KMS-11 (cell line): ENCODE measurements around the gene PHLDA2.

Experiments used
- H2AFZ ChIP-seq: fragments of 200-600 bp; sonication (generic); 2 replicates; pipeline ENCODE4 v1.6.1; 2016; ENCODE audit warnings: antibody characterized with exemption, mixed run types, low read depth
- H3K27ac ChIP-seq: fragments of 200-600 bp; sonication (generic); 2 replicates; pipeline ENCODE4 v1.6.1; 2016; ENCODE audit warnings: mild to moderate bottlenecking, mixed run types
- H3K27me3 ChIP-seq: fragments of 200-600 bp; sonication (generic); 2 replicates; pipeline ENCODE4 v1.6.1; 2017; ENCODE audit warnings: mild to moderate bottlenecking, low read depth, mixed run types, moderate library complexity; ENCODE audit not compliant: insufficient read depth
- H3K36me3 ChIP-seq: fragments of 200-600 bp; sonication (generic); 2 replicates; pipeline ENCODE4 v1.6.1; 2017; ENCODE audit warnings: mild to moderate bottlenecking, mixed run types; ENCODE audit not compliant: insufficient read depth
- H3K4me1 ChIP-seq: fragments of 200-600 bp; sonication (generic); 2 replicates; pipeline ENCODE4 v1.6.1; 2016; ENCODE audit warnings: mild to moderate bottlenecking, low read depth, mixed run types; ENCODE audit not compliant: poor library complexity, severe bottlenecking
- H3K4me2 ChIP-seq: fragments of 200-600 bp; sonication (generic); 2 replicates; pipeline ENCODE4 v1.7.0; 2016; ENCODE audit warnings: mild to moderate bottlenecking, mixed run types
- H3K4me3 ChIP-seq: fragments of 200-600 bp; sonication (generic); IDR thresholded peaks from 2 replicates; pipeline ENCODE4 v1.6.1; 2017; ENCODE audit warnings: low read depth, low read length, mixed read lengths; ENCODE audit not compliant: insufficient read depth
- H3K79me2 ChIP-seq: fragments of 200-600 bp; sonication (generic); 2 replicates; pipeline ENCODE4 v1.6.1; 2016; ENCODE audit warnings: low read depth, mixed run types; ENCODE audit not compliant: insufficient read depth
- H3K9ac ChIP-seq: fragments of 200-600 bp; sonication (generic); 2 replicates; pipeline ENCODE4 v1.6.1; 2016; ENCODE audit warnings: mild to moderate bottlenecking, mixed run types
- H4K20me1 ChIP-seq: fragments of 200-600 bp; sonication (generic); 2 replicates; pipeline ENCODE4 v1.6.1; 2016; ENCODE audit warnings: mild to moderate bottlenecking, mixed run types; ENCODE audit not compliant: insufficient read depth
- TF ChIP-seq, protein P1 (sequence below): fragments of 200-600 bp; sonication (generic); conservative IDR thresholded peaks from 2 replicates; pipeline ENCODE4 v1.6.1; 2017; ENCODE audit warnings: low read depth, mild to moderate bottlenecking, antibody characterized with exemption, low read length, moderate library complexity, mixed read lengths

Gene PHLDA2

GRCh38 chr11:2928605-2929530 is at the start of gene PHLDA2:
TSS of gene PHLDA2 (minus strand) at chr11:2929420. CDS start at chr11:2929364, 56 bp downstream.
- H3K36me3 ChIP-seq = no peaks in the 10 kb centered on the region
- no peak within 1 kb of the TSS for H3K4me3 ChIP-seq
- H3K4me1 ChIP-seq = peaks cover 18% of the 10 kb centered on the region
- peak within 1 kb of the TSS; percentile 86 for H3K4me2 ChIP-seq
- H3K27ac ChIP-seq = no peak within 1 kb of the TSS
- H2AFZ ChIP-seq = peak within 1 kb of the TSS; percentile 68
- H3K9ac ChIP-seq = peak within 1 kb of the TSS; percentile 60; the same call in 1 of the 2 replicates
- no peaks in the 10 kb centered on the region for H3K79me2 ChIP-seq
- peaks cover 26% of the 10 kb centered on the region for H3K27me3 ChIP-seq
- TF ChIP-seq, protein P1, sequence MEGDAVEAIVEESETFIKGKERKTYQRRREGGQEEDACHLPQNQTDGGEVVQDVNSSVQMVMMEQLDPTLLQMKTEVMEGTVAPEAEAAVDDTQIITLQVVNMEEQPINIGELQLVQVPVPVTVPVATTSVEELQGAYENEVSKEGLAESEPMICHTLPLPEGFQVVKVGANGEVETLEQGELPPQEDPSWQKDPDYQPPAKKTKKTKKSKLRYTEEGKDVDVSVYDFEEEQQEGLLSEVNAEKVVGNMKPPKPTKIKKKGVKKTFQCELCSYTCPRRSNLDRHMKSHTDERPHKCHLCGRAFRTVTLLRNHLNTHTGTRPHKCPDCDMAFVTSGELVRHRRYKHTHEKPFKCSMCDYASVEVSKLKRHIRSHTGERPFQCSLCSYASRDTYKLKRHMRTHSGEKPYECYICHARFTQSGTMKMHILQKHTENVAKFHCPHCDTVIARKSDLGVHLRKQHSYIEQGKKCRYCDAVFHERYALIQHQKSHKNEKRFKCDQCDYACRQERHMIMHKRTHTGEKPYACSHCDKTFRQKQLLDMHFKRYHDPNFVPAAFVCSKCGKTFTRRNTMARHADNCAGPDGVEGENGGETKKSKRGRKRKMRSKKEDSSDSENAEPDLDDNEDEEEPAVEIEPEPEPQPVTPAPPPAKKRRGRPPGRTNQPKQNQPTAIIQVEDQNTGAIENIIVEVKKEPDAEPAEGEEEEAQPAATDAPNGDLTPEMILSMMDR = no peak
- H4K20me1 ChIP-seq = no peaks in the 10 kb centered on the region

- Histone ChIP-seq H2AFZ (no peak overlapping the region), H3K36me3 (peaks cover 23% of the 10 kb centered on the region), H3K4me1 (peaks cover 23% of the 10 kb centered on the region), H4K20me1 (peaks cover 43% of the 10 kb centered on the region), H3K4me2 (no peak overlapping the region), H3K79me2 (peaks cover 78% of the 10 kb centered on the region), H3K4me3 (no peak overlapping the region), H3K27ac (no peak overlapping the region), H3K27me3 (no peaks in the 10 kb centered on the region), H3K9ac (no peak overlapping the region)
- TF ChIP-seq, protein P1 = no peak
Measured at GRCh38 chr11:2977113-2977512, 47.9 kb upstream of the PHLDA2 start.

GRCh38 chr11:2976294-2977063 is 47.3 kb upstream of the PHLDA2 start:
- Histone ChIP-seq H2AFZ (no peak overlapping the region), H3K9ac (no peak overlapping the region), H4K20me1 (peaks cover 38% of the 10 kb centered on the region), H3K4me3 (no peak overlapping the region), H3K4me1 (peaks cover 16% of the 10 kb centered on the region), H3K36me3 (peaks cover 27% of the 10 kb centered on the region), H3K27ac (no peak overlapping the region; the same call in 1 of the 2 replicates), H3K27me3 (no peaks in the 10 kb centered on the region), H3K79me2 (peaks cover 76% of the 10 kb centered on the region), H3K4me2 (no peak overlapping the region)
- TF ChIP-seq, protein P1 = no peak

- Histone ChIP-seq H3K79me2 (peaks cover 71% of the 10 kb centered on the region), H3K4me3 (no peak overlapping the region), H4K20me1 (peaks cover 33% of the 10 kb centered on the region), H3K4me2 (no peak overlapping the region), H3K36me3 (peaks cover 35% of the 10 kb centered on the region), H3K4me1 (peaks cover 7% of the 10 kb centered on the region), H3K9ac (no peak overlapping the region), H2AFZ (no peak overlapping the region), H3K27me3 (no peaks in the 10 kb centered on the region), H3K27ac (no peak overlapping the region)
- TF ChIP-seq, protein P1 = peak; percentile 72
Measured at GRCh38 chr11:2975594-2975993, 46.4 kb upstream of the PHLDA2 start.
